Non-pigmented ciliary epithelial cell (primary cell): ENCODE measurements around the gene LAMB4.

Experiments
- DNase-seq: peaks from one replicate; pipeline ENCODE4 v3.0.0-alpha.2; 2010; ENCODE audit warnings: low read depth

The LAMB4 gene

DNA sequence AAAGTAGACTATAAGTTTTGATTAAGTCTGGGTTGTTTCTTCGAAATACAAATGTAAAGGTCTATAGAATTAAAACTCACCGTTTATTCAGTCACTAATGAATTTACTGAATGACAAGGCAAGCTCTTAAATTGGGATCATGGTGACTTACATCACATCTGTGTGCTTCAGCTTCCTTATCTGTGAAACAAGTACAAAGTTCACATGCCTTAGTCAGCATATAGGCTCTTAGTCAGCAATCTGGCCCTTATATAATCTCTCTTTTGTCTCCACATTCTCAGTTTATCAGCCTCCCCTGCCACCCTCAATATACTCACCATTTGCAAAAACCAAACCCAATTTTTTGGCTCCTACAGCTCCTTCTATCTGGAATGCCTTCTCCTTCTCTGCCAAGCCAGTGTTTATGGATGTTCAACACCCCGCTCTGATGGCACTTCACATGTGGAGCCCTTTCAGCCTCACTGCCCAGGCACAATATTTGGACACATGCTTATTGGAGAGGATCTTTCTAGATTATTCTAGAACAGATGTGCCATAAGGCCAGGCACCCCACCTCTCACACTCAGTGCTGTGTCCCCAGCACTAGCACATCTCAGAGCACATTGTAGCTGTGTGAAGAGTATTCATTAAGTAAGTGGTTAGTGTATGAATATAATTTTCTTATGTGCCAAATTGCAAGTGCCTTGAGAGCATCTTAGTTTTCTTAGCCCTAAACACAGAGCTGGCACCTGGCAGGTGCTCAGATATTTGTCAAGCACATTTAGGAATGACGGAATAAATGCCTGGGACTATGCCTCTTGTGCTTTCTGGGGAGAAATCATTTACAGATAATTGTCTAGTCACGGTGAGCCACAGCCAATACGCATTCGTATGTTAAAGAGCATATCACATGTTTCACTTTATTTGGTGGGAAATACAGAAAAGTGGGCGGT, 117.4 kb downstream of the LAMB4 start:
- DNase-seq = no peak

- no peak for DNase-seq
These were observed 119.8 kb downstream of the LAMB4 start for GRCh38 chr7:108010377-108010776.

DNA sequence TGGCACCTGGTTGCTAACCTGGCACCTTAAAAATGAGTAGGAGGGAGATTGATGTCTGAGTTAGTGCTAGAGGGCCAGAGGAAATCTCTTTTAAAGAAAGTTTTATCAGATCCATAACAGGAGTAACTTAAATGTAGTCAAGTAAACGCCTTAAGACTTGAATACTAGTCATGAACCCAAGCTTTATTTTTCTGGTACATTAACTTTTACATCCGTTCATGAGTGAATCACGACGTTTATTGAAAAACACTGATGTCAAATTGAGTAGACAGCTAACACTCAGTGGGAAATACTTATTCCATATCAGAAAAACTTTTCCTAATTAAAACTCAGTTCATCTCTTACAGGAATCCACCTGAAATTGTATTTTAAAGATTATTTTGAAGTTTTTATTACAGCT, 120.3 kb downstream of the LAMB4 start:
- no peak for DNase-seq

DNA sequence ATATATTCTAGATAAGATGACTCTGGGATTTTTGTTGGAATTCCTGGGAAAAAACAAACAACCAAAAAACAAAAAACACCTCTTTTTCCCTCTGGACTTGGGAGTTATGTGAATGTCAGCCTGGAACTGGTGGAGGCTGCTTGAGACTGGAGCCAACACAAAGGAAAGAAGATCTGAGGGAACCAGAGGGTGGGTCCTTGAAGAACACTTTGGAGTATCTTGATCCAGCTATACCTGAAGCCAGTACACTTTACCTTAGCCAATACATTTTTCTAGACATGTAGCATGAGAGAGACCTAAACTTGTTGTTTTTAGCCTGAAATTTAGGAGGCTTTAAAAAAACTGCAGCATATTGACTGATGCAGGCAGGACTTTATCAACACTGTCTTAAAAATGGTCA, 121.3 kb downstream of the LAMB4 start:
- no peak for DNase-seq

GRCh38 chr7:108008240-108008639, 121.9 kb downstream of the LAMB4 start:
- DNase-seq = no peak

- DNase-seq = no peak
These were observed 122.4 kb downstream of the LAMB4 start for GRCh38 chr7:108007762-108008161.

- DNase-seq = no peak
These were observed 122.9 kb downstream of the LAMB4 start for GRCh38 chr7:108007261-108007660.

GRCh38 chr7:108004220-108005142, 125.7 kb downstream of the LAMB4 start:
- no peak for DNase-seq

- no peak for DNase-seq
These were observed 126.6 kb downstream of the LAMB4 start for GRCh38 chr7:108003599-108003935.

- DNase-seq = no peak
These were observed 127.2 kb downstream of the LAMB4 start, which contains the start of gene LAMB1 for GRCh38 chr7:108002726-108003598. Gene LAMB1, minus strand, starts transcription at chr7:108003161. Its CDS starts 276 bp downstream, at chr7:108002885.

- no peak for DNase-seq
These were observed 128.1 kb downstream of the LAMB4 start for GRCh38 chr7:108001764-108002725.

GRCh38 chr7:108000875-108001763, 129.0 kb downstream of the LAMB4 start:
- DNase-seq = no peak

- DNase-seq = no peak
These were observed 130.2 kb downstream of the LAMB4 start for GRCh38 chr7:107999779-108000560.

GRCh38 chr7:107998660-107999480, 131.3 kb downstream of the LAMB4 start:
- DNase-seq = no peak

- no peak for DNase-seq
These were observed 132.0 kb downstream of the LAMB4 start for GRCh38 chr7:107998150-107998549.

DNA sequence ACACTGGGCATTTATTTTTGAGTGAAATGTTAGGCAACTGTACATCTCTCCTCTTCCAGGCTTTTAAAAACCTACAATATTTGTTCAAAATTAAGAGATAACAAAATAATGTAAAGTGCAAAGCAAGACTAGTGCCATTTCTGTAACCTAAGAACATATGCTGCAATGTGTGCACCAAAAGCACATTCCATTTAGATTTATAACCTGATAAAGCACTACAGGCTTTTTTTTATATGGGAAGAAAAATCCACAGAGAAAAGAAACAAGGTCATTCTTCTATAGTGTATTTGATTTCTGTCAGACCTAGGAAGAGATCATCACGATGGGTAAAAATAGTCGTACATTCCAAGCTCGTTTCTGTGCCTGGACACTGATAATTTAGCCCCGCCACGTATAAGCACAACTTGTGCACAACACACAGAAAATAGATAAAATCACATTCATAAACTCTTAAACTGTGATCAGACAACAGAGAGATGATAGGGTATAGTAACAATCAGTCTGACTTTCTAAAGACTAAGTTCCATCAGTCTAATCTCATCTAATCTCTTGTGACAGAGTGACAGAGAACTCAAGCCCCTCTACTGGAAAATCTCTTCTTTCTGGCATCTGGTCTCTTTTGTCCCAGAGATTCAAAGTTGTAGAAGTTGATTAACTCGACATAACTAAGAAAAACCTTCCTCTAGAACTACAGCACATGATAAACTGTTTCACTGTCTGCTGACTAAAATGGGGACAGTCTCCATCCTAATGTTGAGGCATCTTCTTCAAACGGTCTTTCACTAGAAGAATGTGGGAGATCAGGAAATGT, 133.9 kb downstream of the LAMB4 start:
- no peak for DNase-seq
